BE2C (cell line): Measurements from ENCODE around the gene BRD1.

Source experiments
- DNase-seq: peaks from one replicate; pipeline ENCODE4 v3.0.0-alpha.2; 2020
- H3K27me3 ChIP-seq: fragments of 250-450 bp; sonication (Bioruptor Pico); 2 replicates; pipeline ENCODE4 v1.5.1; 2020; ENCODE audit warnings: mild to moderate bottlenecking
- H3K36me3 ChIP-seq: fragments of 250-450 bp; sonication (Bioruptor Pico); 2 replicates; pipeline ENCODE4 v1.5.1; 2020; ENCODE audit warnings: mild to moderate bottlenecking
- H3K4me1 ChIP-seq: fragments of 250-450 bp; sonication (Bioruptor Pico); 2 replicates; pipeline ENCODE4 v1.5.1; 2020
- H3K4me3 ChIP-seq: 2 replicates; pipeline ENCODE4 v1.5.1; 2011; ENCODE audit warnings: low read depth, low read length
- H3K9me3 ChIP-seq: fragments of 250-450 bp; sonication (Bioruptor Pico); 2 replicates; pipeline ENCODE4 v1.5.1; 2020
- TF ChIP-seq, protein P1 (sequence below): IDR thresholded peaks from 2 replicates; pipeline ENCODE4 v1.5.1; 2012; ENCODE audit warnings: mild to moderate bottlenecking, low read depth, low read length

The BRD1 gene

DNA sequence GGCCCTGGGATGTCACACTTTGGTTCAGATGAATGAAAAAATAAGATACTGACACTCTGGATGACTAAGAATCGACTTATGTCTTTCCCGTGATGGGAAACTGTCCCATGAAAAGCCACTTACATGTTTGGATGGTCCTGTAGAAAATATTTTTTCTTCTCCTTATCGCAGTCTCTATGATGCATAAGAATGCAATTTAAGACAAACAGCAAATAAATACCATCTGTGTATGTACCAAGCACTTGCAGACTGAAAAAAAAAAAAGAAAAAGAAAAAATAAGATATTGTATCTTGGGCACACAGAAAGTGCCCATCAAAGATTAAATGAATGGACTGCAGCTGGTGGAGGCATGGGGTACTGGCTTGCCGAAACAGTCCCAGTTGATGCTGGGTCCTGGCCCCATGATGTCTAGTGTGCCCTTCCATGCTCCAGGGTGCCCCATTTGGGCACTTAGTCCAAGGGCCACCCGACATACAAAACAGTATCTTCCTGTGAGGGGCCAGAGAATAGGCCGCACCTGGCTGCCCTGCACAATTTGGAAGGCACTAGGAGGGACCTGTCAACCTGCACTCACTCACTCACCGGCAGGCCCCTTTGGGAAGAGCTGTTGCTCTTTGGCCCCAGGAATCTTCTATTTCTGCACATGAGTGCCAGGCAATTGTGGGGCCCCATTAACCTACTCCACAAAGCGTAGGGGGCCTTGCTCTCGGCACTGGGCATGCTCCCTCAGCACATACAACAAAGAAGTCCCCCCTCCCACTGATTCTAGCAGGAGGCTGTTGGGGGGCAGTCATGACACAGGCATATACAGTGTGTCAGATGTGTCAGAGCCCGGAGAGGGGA lies 23.5 kb upstream of the BRD1 start:
- H3K36me3 ChIP-seq, result no peaks in the 10 kb centered on the region; the same call in 1 of the 2 replicates
- H3K4me1 ChIP-seq, result no peaks in the 10 kb centered on the region; the same call in 1 of the 2 replicates
- no peak for DNase-seq
- H3K9me3 ChIP-seq, result no peaks in the 10 kb centered on the region
- H3K27me3 ChIP-seq, result peaks cover 43% of the 10 kb centered on the region
- no peak overlapping the region for H3K4me3 ChIP-seq
- TF ChIP-seq, protein P1, sequence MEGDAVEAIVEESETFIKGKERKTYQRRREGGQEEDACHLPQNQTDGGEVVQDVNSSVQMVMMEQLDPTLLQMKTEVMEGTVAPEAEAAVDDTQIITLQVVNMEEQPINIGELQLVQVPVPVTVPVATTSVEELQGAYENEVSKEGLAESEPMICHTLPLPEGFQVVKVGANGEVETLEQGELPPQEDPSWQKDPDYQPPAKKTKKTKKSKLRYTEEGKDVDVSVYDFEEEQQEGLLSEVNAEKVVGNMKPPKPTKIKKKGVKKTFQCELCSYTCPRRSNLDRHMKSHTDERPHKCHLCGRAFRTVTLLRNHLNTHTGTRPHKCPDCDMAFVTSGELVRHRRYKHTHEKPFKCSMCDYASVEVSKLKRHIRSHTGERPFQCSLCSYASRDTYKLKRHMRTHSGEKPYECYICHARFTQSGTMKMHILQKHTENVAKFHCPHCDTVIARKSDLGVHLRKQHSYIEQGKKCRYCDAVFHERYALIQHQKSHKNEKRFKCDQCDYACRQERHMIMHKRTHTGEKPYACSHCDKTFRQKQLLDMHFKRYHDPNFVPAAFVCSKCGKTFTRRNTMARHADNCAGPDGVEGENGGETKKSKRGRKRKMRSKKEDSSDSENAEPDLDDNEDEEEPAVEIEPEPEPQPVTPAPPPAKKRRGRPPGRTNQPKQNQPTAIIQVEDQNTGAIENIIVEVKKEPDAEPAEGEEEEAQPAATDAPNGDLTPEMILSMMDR, result no peak

DNA sequence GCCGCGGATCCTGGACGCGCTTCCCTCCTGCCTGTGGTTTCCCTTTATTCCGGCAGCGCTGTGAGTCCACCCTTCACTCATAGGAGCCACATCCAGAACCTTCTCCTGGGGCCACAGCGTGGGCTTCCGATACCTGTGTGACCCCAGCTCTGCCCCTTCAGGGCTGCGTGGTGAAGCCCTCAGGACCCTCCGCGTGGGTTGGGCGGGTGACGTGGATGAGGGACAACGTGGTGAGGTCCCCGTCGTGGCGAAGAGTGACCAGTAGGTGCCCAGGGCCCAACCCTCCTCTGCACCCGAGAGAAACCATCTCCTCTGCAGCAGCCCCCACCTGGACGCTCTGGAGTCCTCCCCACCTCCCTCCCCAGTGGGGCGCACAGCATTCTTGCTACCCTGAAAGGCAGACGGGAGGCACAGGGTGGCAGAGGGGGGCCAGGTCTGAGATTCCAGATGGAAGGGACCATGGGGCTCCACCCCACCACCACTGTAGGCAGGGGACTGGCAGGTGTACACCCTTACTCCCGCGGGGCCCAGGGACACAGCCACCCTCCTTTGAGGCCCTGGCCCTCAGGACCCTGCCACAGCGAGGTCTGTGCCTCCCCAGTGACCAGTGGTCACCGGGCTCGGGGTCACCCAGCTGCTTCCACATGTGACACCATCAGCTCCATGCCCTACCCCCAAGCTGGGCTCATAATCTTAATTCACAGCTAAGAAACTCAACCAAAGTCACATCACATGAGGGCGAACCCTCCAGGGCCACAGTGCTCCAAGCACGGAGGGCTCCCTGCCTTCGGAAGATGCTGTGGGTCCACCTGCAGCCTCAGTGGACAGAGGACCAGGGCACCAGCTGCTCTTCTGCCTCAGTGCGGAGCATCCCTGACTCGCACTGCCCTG lies 22.6 kb upstream of the BRD1 start:
- Histone ChIP-seq H3K4me1 (no peaks in the 10 kb centered on the region; the same call in 1 of the 2 replicates), H3K27me3 (peaks cover 53% of the 10 kb centered on the region)
- DNase-seq, result no peak

DNA sequence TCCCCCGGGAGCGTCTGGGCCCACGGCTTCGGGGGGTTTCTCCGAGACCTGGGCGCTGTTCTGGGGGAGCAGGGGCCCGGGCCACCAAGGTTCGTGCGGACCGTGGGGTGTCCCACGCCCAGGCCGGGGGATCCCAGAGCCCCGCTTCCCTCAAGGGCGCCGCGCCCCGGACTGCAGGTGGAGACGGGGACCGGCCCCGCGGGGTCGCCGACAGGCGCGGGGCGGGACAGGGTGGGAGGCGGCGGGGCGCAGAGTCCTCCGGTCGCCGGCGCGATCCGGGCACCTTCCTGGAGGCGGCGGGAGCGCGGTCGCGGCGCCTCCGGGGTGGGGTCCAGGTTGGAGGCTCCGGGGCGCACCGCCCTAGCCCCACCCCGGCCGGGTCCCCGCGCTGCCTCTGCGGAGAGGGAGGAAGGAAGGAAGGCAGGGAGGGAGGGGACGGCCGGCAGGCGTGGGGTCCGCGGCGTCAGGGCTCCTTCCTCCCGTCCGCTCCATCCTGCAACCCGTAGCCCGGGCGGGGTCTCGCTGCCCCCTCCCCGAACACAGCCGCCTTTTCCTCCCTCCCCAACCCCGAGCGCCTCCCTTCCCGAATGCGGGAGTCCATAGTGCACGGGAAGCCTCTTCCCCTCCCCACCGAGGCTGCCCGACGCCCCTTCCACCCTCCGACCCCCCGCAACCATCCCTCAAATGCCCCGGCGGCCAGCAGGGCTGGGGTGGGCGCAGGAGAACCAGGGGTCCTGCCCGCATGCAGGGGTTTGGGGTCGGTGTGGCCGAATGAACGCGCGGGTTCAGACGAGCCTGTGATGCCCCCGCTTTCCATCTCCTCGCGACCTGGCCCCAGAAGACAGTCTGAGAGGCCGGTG lies 21.7 kb upstream of the BRD1 start:
- no peak for DNase-seq
- H3K27me3 ChIP-seq, result peaks cover 59% of the 10 kb centered on the region
- no peaks in the 10 kb centered on the region for H3K4me1 ChIP-seq
- no peaks in the 10 kb centered on the region for H3K36me3 ChIP-seq
- no peak overlapping the region for H3K4me3 ChIP-seq
- no peaks in the 10 kb centered on the region for H3K9me3 ChIP-seq
- TF ChIP-seq, protein P1, result no peak

More for the DNA sequence above, 22.6 kb upstream of the BRD1 start:
- Histone ChIP-seq H3K9me3 (no peaks in the 10 kb centered on the region), H3K36me3 (no peaks in the 10 kb centered on the region; the same call in 1 of the 2 replicates), H3K4me3 (no peak overlapping the region)
- TF ChIP-seq, protein P1, result no peak

DNA sequence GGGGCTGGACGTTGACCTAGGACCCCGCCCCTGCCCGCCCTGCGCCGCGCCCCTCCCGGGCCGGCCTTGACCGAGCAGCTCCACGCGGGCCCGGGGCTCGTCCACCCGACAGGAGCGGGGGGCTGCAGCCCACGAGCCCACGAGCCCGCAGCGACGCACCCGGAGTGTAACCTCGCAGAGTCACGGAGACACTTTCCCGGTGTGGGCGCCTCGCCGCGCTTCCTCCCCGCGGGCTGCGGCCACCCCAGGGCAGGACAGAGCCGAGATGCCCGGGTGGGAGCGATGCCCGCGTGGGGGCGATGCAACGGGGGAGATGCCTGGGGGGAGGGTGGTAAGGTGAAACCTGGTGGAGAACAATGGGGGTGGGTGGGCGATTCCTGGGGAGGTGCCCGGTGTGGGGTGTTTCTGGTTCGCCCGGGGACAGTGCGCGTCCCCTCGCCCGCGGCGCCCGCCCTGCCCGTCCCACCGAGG lies 21.1 kb upstream of the BRD1 start:
- Histone ChIP-seq H3K27me3 (peaks cover 59% of the 10 kb centered on the region), H3K4me3 (no peak overlapping the region), H3K4me1 (no peaks in the 10 kb centered on the region), H3K36me3 (no peaks in the 10 kb centered on the region), H3K9me3 (no peaks in the 10 kb centered on the region)
- DNase-seq, result no peak
- TF ChIP-seq, protein P1, result no peak

DNA sequence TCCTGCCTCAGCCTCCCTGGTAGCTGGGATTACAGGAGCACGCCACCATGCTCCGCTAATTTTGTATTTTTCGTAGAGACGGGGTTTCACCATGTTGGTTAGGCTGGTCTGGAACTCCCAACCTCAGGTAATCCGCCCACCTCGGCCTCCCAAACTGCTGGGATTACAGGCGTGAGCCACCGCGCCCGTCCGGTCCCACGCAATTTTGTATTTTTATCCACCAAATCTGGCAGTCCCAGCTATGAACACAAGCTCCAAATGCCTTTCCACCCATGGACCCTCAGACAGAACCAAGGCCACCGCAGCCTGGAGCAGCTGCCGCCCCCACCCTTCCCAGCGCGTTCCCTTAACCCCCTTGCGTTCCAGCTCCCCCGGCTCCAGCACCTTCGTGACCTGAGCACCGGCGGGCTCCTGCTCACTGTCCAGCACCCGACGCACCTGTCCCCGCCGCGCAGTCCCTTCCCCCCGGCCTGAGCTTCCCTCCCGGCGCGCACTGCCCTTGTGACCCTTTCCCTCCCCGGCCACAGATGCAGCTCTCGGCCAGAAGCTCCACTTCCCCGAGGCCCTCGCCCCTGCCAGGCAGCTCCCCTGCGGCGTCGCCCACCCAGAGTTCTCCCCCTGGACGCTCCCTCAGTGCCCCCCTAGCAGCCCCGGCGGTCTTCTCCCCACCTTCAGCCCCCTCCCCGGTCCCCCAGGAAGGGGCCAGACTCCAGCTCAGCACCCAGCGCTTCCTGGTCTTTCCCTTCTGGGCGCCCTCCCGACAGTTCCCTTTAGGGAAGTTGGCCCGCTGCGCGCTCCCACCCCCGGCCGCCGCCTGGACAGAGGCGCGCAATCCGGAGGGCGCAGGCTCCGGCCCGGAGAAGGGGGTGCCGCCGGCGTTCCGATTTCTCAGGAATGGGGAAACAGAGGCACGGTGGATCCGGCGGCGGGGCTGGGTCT lies 20.3 kb upstream of the BRD1 start:
- no peak overlapping the region for H3K4me3 ChIP-seq
- no peaks in the 10 kb centered on the region for H3K9me3 ChIP-seq
- TF ChIP-seq, protein P1, result no peak
- no peak for DNase-seq
- H3K27me3 ChIP-seq, result peaks cover 59% of the 10 kb centered on the region
- H3K4me1 ChIP-seq, result no peaks in the 10 kb centered on the region
- no peaks in the 10 kb centered on the region for H3K36me3 ChIP-seq
